ENCODE results near the gene CLDN19.

Gene CLDN19

DNA sequence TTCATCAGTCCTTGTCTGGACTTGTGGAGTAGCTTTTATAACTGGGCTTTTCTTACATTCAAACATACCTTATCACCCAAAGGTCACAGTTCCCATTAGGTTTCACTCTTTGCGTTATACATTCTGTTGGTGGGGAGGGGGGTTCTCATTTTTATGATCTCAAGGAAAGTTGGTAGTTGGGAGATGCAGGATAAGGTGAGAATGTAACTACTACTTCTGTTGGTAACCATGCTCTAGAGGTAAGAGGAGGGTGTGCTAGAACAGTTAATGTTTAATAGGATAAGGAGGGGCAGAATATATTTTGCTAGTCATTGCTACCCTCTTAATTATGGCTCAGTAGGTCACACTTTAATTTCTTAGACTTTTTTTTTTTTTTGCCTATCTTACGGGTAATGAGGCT, 47.1 kb downstream of the CLDN19 start:
- no peak for DNase-seq

- DNase-seq: no peak
These were observed 47.6 kb downstream of the CLDN19 start for GRCh38 chr1:42692461-42692860.

DNA sequence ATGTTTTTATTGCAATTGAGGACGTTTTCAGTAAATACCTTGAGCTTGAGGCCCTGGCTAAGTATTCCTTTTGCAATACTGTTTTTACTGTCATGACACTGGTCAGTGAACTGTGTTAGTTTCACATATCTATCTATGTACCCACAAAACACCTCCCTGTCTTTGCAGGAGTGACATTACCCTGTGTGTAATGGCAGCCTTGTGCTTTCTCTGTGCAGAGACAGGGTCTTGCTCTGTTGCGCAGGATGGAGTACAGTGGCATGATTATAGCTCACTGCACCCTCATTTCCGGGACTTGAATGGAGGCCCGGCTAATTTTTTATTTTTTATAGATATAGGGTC, 48.9 kb downstream of the CLDN19 start:
- DNase-seq: no peak

DNA sequence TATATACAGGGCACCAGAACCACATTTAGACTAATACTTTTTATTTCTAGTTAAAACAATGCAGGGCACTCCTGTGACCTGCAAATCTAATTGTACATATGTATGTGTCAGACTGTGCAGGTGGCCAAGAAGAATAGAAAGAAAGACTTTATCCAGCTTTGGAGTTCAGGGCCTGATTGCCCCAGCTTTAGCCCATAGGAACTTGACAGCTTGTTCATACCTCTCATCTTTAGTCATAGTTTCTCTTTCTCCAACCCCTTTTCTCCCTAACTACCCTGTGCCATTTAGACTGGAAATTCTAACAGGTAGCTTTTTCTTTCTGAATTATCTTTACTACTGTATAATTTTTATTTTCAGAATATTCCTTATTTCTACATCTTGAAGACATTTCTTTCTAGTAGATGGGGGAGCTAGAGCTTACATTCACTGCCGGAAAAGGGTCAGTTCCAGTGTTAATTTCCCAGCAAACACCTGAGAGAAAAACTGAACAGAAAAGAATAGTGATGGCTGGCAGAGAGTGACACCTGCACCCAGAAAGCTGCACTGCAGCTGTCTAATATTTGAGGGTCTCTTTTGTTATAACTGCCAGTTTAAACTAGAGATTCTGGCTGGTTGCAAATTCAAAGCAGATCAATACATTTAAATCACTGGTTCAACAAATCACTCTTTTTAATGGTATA, 49.4 kb downstream of the CLDN19 start:
- DNase-seq: no peak

GRCh38 chr1:42689912-42690311, 50.1 kb downstream of the CLDN19 start:
- no peak for DNase-seq

DNA sequence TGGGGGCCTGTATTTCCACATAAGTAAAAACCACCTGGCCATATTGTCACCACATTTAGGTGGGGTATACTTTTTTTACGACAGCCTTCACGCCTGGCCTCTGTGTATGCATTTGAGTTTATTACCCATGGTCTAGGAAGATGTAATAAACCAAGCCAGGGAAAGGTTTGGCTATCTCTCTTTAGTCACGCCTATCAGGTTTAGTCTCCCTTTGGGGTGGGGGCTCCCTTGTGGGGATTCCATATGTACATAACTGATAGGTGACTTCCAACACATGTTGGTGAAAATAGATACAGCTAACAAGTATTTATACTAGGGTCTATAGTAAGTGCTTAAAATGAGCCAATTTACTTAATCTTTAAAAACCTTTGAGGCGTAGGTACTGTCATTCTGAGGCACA, 53.6 kb downstream of the CLDN19 start:
- no peak for DNase-seq

GRCh38 chr1:42684139-42684538, 55.9 kb downstream of the CLDN19 start:
- DNase-seq: peak; percentile 15 to 25
